Lower leg skin (tissue), 3 donors: Measurements from ENCODE around the gene DPEP1.

Experiments
- CTCF ChIP-seq, 3 donors: fragments of 450-650 bp; IDR thresholded peaks; one replicate each; pipeline ENCODE4 v1.5.1; 2016; ENCODE audit warnings: antibody characterized with exemption in 3 of 3, mild to moderate bottlenecking in 3 of 3, moderate library complexity in 2 of 3
- POLR2A ChIP-seq, 2 donors: fragments of 450-650 bp; IDR thresholded peaks; one replicate each; pipeline ENCODE4 v1.6.1; 2016 to 2017; ENCODE audit warnings: antibody characterized with exemption in 2 of 2, mild to moderate bottlenecking in 1 of 2, moderate library complexity in 1 of 2

- TF ChIP-seq CTCF (IDR thresholded peaks at IDR 0.05) (no peak), POLR2A (IDR thresholded peaks at IDR 0.05) (no peak)
Measured at GRCh38 chr16:89602952-89603590, 10.4 kb upstream of the DPEP1 start.
